ENCODE data around the gene KCNG4. TPM values are rescaled to one million over a fixed set of nuclear protein-coding genes. Genes with fewer than 3 reads are reported as not detected.

The KCNG4 gene
- polyA plus RNA-seq, 1 donor from 2014 or later, result not detected

GRCh38 chr16:84262939-84263338 is 23.1 kb upstream of the KCNG4 start:
- Histone ChIP-seq H4K20me1 (ENCODE audit: insufficient read depth) (no peaks in the 10 kb centered on the region), H3K27ac (ENCODE audit: low read length) (no peak overlapping the region), H3K79me2 (replicated peaks; ENCODE audit: insufficient read depth, low read length) (no peaks in the 10 kb centered on the region), H3K9me2 (ENCODE audit: insufficient read depth, low read length) (no peaks in the 10 kb centered on the region), H3K36me3 (ENCODE audit: insufficient read depth, low read length) (no peaks in the 10 kb centered on the region), H3K27me3 (ENCODE audit: insufficient read depth, low read depth, low read length) (no peaks in the 10 kb centered on the region), H3K4me3 (ENCODE audit: low read length) (no peak overlapping the region), H3K9ac (ENCODE audit: low read length) (no peak overlapping the region), H3K9me3 (ENCODE audit: low read length) (no peaks in the 10 kb centered on the region), H3K4me2 (ENCODE audit: low read length) (no peak overlapping the region), H2AFZ (ENCODE audit: low read depth, low read length) (no peak overlapping the region), H3F3A (ENCODE audit: insufficient read depth, low read length, poor library complexity, severe bottlenecking) (no peaks in the 10 kb centered on the region)
- TF ChIP-seq MXI1 (conservative IDR thresholded peaks at IDR 0.05; ENCODE audit: poor library complexity, severe bottlenecking), result no peak
- TF ChIP-seq EZH2 (IDR thresholded peaks at IDR 0.05; ENCODE audit: borderline replicate concordance, insufficient read depth, low read length, poor library complexity, severe bottlenecking), result no peak
- TF ChIP-seq TAF1 (IDR thresholded peaks at IDR 0.05; ENCODE audit: low read depth), result no peak
- no peak for TF ChIP-seq SMC3 (conservative IDR thresholded peaks at IDR 0.05; ENCODE audit: poor library complexity)
- no peak for TF ChIP-seq POLR2AphosphoS5 (IDR thresholded peaks at IDR 0.05)
- TF ChIP-seq, protein P1, sequence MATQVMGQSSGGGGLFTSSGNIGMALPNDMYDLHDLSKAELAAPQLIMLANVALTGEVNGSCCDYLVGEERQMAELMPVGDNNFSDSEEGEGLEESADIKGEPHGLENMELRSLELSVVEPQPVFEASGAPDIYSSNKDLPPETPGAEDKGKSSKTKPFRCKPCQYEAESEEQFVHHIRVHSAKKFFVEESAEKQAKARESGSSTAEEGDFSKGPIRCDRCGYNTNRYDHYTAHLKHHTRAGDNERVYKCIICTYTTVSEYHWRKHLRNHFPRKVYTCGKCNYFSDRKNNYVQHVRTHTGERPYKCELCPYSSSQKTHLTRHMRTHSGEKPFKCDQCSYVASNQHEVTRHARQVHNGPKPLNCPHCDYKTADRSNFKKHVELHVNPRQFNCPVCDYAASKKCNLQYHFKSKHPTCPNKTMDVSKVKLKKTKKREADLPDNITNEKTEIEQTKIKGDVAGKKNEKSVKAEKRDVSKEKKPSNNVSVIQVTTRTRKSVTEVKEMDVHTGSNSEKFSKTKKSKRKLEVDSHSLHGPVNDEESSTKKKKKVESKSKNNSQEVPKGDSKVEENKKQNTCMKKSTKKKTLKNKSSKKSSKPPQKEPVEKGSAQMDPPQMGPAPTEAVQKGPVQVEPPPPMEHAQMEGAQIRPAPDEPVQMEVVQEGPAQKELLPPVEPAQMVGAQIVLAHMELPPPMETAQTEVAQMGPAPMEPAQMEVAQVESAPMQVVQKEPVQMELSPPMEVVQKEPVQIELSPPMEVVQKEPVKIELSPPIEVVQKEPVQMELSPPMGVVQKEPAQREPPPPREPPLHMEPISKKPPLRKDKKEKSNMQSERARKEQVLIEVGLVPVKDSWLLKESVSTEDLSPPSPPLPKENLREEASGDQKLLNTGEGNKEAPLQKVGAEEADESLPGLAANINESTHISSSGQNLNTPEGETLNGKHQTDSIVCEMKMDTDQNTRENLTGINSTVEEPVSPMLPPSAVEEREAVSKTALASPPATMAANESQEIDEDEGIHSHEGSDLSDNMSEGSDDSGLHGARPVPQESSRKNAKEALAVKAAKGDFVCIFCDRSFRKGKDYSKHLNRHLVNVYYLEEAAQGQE (IDR thresholded peaks at IDR 0.05; ENCODE audit: borderline replicate concordance), result no peak
- no peak for TF ChIP-seq EP300 (conservative IDR thresholded peaks at IDR 0.05; ENCODE audit: poor library complexity, severe bottlenecking)
- TF ChIP-seq, protein P2, sequence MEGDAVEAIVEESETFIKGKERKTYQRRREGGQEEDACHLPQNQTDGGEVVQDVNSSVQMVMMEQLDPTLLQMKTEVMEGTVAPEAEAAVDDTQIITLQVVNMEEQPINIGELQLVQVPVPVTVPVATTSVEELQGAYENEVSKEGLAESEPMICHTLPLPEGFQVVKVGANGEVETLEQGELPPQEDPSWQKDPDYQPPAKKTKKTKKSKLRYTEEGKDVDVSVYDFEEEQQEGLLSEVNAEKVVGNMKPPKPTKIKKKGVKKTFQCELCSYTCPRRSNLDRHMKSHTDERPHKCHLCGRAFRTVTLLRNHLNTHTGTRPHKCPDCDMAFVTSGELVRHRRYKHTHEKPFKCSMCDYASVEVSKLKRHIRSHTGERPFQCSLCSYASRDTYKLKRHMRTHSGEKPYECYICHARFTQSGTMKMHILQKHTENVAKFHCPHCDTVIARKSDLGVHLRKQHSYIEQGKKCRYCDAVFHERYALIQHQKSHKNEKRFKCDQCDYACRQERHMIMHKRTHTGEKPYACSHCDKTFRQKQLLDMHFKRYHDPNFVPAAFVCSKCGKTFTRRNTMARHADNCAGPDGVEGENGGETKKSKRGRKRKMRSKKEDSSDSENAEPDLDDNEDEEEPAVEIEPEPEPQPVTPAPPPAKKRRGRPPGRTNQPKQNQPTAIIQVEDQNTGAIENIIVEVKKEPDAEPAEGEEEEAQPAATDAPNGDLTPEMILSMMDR (IDR thresholded peaks at IDR 0.05; ENCODE audit: poor library complexity, severe bottlenecking), result no peak

DNA sequence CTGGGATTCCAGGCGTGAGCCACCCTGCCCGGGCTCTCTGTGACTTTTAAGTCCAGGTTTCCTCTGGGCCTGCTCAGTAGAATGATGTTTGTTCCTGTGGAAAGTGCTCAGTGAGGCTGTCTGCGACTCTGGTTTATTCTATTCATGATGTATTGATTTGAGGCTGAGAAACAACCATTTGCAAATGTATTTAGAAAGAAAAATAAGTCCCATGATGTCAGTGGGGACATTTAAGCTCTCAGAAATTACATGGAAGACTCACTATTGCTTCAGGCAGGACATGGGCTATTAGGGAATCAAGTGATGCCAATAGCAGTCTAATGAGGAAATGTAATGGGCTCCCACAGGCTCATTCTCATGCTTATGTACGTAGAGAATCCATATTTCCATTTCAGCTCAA is 22.2 kb upstream of the KCNG4 start:
- Histone ChIP-seq H3K79me2 (replicated peaks; ENCODE audit: insufficient read depth, low read length) (no peaks in the 10 kb centered on the region), H3K9me3 (ENCODE audit: low read length) (no peaks in the 10 kb centered on the region), H3F3A (ENCODE audit: insufficient read depth, low read length, poor library complexity, severe bottlenecking) (no peaks in the 10 kb centered on the region), H3K9me2 (ENCODE audit: insufficient read depth, low read length) (no peaks in the 10 kb centered on the region), H3K4me3 (ENCODE audit: low read length) (no peak overlapping the region), H4K20me1 (ENCODE audit: insufficient read depth) (no peaks in the 10 kb centered on the region), H3K4me2 (ENCODE audit: low read length) (no peak overlapping the region), H3K27ac (ENCODE audit: low read length) (no peak overlapping the region), H3K27me3 (ENCODE audit: insufficient read depth, low read depth, low read length) (no peaks in the 10 kb centered on the region), H2AFZ (ENCODE audit: low read depth, low read length) (no peak overlapping the region), H3K9ac (ENCODE audit: low read length) (no peak overlapping the region), H3K36me3 (ENCODE audit: insufficient read depth, low read length) (no peaks in the 10 kb centered on the region)
- TF ChIP-seq SMC3 (conservative IDR thresholded peaks at IDR 0.05; ENCODE audit: poor library complexity), result no peak
- TF ChIP-seq EP300 (conservative IDR thresholded peaks at IDR 0.05; ENCODE audit: poor library complexity, severe bottlenecking), result no peak
- TF ChIP-seq RAD21 (conservative IDR thresholded peaks at IDR 0.05), result no peak
- no peak for TF ChIP-seq TAF1 (IDR thresholded peaks at IDR 0.05; ENCODE audit: low read depth)
- TF ChIP-seq EZH2 (IDR thresholded peaks at IDR 0.05; ENCODE audit: borderline replicate concordance, insufficient read depth, low read length, poor library complexity, severe bottlenecking), result no peak
- TF ChIP-seq POLR2AphosphoS5 (IDR thresholded peaks at IDR 0.05), result no peak
- TF ChIP-seq, protein P1 (IDR thresholded peaks at IDR 0.05; ENCODE audit: borderline replicate concordance), result no peak
- TF ChIP-seq MXI1 (conservative IDR thresholded peaks at IDR 0.05; ENCODE audit: poor library complexity, severe bottlenecking), result no peak
- TF ChIP-seq, protein P2 (IDR thresholded peaks at IDR 0.05; ENCODE audit: poor library complexity, severe bottlenecking), result no peak

Data from neural cell (in vitro differentiated cells).